Sigmoid colon (tissue), 7 donors: ENCODE measurements around the gene NCAPD3. TPM values are rescaled to one million over a fixed set of nuclear protein-coding genes. Genes with fewer than 3 reads are reported as not detected.
A peak's percentile ranks its signal among the peaks of the same experiment; 100 is the strongest.

ENCODE experiments used
- DNase-seq: peaks from one replicate; pipeline ENCODE4 v3.0.0-alpha.2; 2019
- H3K27ac ChIP-seq, 4 donors: fragments of 200-600 bp; sonication (generic); one replicate each; pipeline ENCODE4 v1.5.1; 2016 to 2019; ENCODE audit warnings: mild to moderate bottlenecking in 1 of 4
- H3K27me3 ChIP-seq, 3 donors: fragments of 200-600 bp; sonication (generic); one replicate each; pipeline ENCODE4 v1.5.1; 2019; ENCODE audit warnings: mild to moderate bottlenecking in 1 of 3
- H3K36me3 ChIP-seq, 4 donors: fragments of 200-600 bp; sonication (generic); one replicate each; pipeline ENCODE4 v1.5.1; 2016 to 2019
- H3K4me1 ChIP-seq, 4 donors: fragments of 200-600 bp; sonication (generic); one replicate each; pipeline ENCODE4 v1.5.1; 2017 to 2019
- H3K4me3 ChIP-seq, 4 donors: fragments of 200-600 bp; sonication (generic); one replicate each; pipeline ENCODE4 v1.5.1; 2017 to 2019; ENCODE audit warnings: mild to moderate bottlenecking in 2 of 4, moderate library complexity in 1 of 4
- H3K9me3 ChIP-seq, 4 donors: fragments of 200-600 bp in 3 of 4; sonication (generic) in 3 of 4; one replicate each; pipeline versions ENCODE4 v1.5.1 to v1.6.1; 2013 to 2019
- CTCF ChIP-seq, 4 experiments: fragments of 450-650 bp in 3 of 4; fragments of 200-600 bp in 1 of 4; IDR thresholded peaks; one replicate each; pipeline ENCODE4 v1.5.1; 2016 to 2019; ENCODE audit warnings: antibody characterized with exemption in 4 of 4, mild to moderate bottlenecking in 3 of 4, moderate library complexity in 2 of 4
- EP300 ChIP-seq, 4 donors: sonication (generic); formaldehyde crosslinking; IDR thresholded peaks; one replicate each; pipeline ENCODE4 v1.6.1; 2017; ENCODE audit warnings: antibody characterized with exemption in 4 of 4
- POLR2A ChIP-seq, 2 donors: fragments of 450-650 bp; IDR thresholded peaks; one replicate each; pipeline ENCODE4 v1.6.1; 2016; ENCODE audit warnings: antibody characterized with exemption in 2 of 2, mild to moderate bottlenecking in 2 of 2, moderate library complexity in 2 of 2
- POLR2AphosphoS5 ChIP-seq, 4 donors: sonication (generic); formaldehyde crosslinking; IDR thresholded peaks; one replicate each; pipeline ENCODE4 v1.6.1; 2017; ENCODE audit warnings: antibody characterized with exemption in 4 of 4
- WGBS, 2 donors: extraction: QIAGEN DNeasy Blood & Tissue Kit; methylation state at CpG; one replicate each; pipeline ENCODE4 v1.1.7; 2013; 5-methylcytosine and 5-hydroxymethylcytosine counted together
- intact Hi-C: fragments of 100-400 bp; cut with DNase I; formaldehyde crosslinking; loops from one replicate; pipeline ENCODE4 v1.15.1; 2023
- polyA plus RNA-seq, 3 donors: library from polyadenylated mRNA; stranded (reverse); fragments of 200-250 nt; gene quantifications; one replicate each; pipeline ENCODE4 v1.2.3, GENCODE V29; 2013
- total RNA-seq, 4 donors: library from RNA; depleted of rRNA; stranded (reverse); fragments of >200 nt; gene quantifications; one replicate each; pipeline ENCODE4 v1.1.0, GENCODE V29; 2016
- donor health status: healthy with polysubstance abuse.
- donor health status: Bipolar disorder and iron deficiency.
- donor health status: healthy.

The NCAPD3 gene
- total and polyA plus RNA-seq, 7 donors: 1.8 to 13.0 (median 7.5) TPM

GRCh38 chr11:134264966-134265764 is 41.4 kb upstream of the NCAPD3 start:
- Histone ChIP-seq H3K4me3 (no peak overlapping the region), H3K9me3 (no peaks in the 10 kb centered on the region), H3K27me3 (peaks cover 0 to 2% (median 0%) of the 10 kb centered on the region in 3 donors), H3K27ac (no peak overlapping the region), H3K4me1 (peaks cover 0 to 5% (median 0%) of the 10 kb centered on the region in 4 donors), H3K36me3 (peaks cover 8 to 54% (median 20%) of the 10 kb centered on the region in 4 donors)
- intact Hi-C loops: no loop called here
- no peak for DNase-seq
- 94 to 95% methylated on average over 7 of the region's 7 CpGs for WGBS, 2 donors
- TF ChIP-seq EP300 (IDR thresholded peaks at IDR 0.05) (no peak), POLR2AphosphoS5 (IDR thresholded peaks at IDR 0.05) (no peak), POLR2A (IDR thresholded peaks at IDR 0.05) (no peak), CTCF (IDR thresholded peaks at IDR 0.05) (no peak)

GRCh38 chr11:134261626-134262488 is 38.1 kb upstream of the NCAPD3 start:
- 91 to 92% methylated on average over 14 of the region's 14 CpGs for WGBS, 2 donors
- intact Hi-C loops: no loop called here
- H3K36me3 ChIP-seq: peaks cover 8 to 85% (median 29%) of the 10 kb centered on the region in 4 donors
- DNase-seq: no peak
- peaks cover 0 to 2% (median 0%) of the 10 kb centered on the region in 4 donors for H3K4me1 ChIP-seq
- TF ChIP-seq CTCF (IDR thresholded peaks at IDR 0.05) (peak in 3 of 4 experiments; percentile 12 to 35 (median 17)), POLR2AphosphoS5 (IDR thresholded peaks at IDR 0.05) (no peak), POLR2A (IDR thresholded peaks at IDR 0.05) (no peak), EP300 (IDR thresholded peaks at IDR 0.05) (no peak)
- no peaks in the 10 kb centered on the region for H3K9me3 ChIP-seq
- no peak overlapping the region for H3K4me3 ChIP-seq
- H3K27ac ChIP-seq: no peak overlapping the region
- H3K27me3 ChIP-seq: no peaks in the 10 kb centered on the region

DNA sequence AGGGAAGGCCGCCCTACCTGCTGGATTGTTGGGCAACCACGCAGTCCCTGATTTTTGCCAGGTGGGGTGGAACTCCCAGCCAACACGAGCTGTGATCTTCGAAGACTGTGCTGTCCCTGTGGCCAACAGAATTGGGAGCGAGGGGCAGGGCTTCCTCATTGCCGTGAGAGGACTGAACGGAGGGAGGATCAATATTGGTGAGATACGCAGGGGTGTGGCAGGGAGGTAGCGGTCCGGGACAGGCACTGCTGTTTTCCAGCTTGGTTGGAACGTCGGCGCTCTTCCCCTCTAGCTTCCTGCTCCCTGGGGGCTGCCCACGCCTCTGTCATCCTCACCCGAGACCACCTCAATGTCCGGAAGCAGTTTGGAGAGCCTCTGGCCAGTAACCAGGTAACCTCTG is 37.2 kb upstream of the NCAPD3 start:
- Histone ChIP-seq H3K4me3 (no peak overlapping the region), H3K36me3 (peaks cover 8 to 89% (median 29%) of the 10 kb centered on the region in 4 donors), H3K27ac (no peak overlapping the region), H3K9me3 (no peaks in the 10 kb centered on the region), H3K4me1 (no peaks in the 10 kb centered on the region), H3K27me3 (no peaks in the 10 kb centered on the region)
- intact Hi-C loops: no loop called here
- DNase-seq: no peak
- 94 to 95% methylated on average over 16 of the region's 16 CpGs for WGBS, 2 donors
- TF ChIP-seq CTCF (IDR thresholded peaks at IDR 0.05) (no peak), POLR2A (IDR thresholded peaks at IDR 0.05) (no peak), EP300 (IDR thresholded peaks at IDR 0.05) (no peak), POLR2AphosphoS5 (IDR thresholded peaks at IDR 0.05) (no peak)

DNA sequence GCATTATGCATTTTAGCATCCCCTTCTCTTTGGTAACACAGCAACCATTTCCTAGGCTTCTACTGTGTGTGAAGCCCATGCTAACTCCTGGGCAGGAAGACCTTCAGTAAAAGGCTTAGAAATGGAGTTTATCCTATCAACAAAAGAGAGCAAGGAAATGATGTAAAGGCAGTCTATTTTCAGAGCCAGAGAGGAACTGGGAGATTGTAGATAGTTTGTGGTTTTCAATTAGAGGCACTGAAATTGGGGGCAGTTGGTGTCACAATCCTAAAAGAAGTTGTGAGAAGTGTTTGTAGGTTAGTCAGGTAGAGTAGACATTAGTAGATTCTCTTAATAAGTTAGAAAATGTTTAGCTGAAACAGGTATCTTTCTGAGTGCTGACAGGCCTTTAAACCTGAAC is 36.7 kb upstream of the NCAPD3 start:
- H3K27ac ChIP-seq: no peak overlapping the region
- no peaks in the 10 kb centered on the region for H3K27me3 ChIP-seq
- no peak for DNase-seq
- peaks cover 8 to 89% (median 29%) of the 10 kb centered on the region in 4 donors for H3K36me3 ChIP-seq
- H3K9me3 ChIP-seq: no peaks in the 10 kb centered on the region
- H3K4me1 ChIP-seq: no peaks in the 10 kb centered on the region
- H3K4me3 ChIP-seq: no peak overlapping the region
- TF ChIP-seq EP300 (IDR thresholded peaks at IDR 0.05) (no peak), POLR2AphosphoS5 (IDR thresholded peaks at IDR 0.05) (no peak), POLR2A (IDR thresholded peaks at IDR 0.05) (no peak), CTCF (IDR thresholded peaks at IDR 0.05) (no peak)
- intact Hi-C loops: no loop called here
